HEK293 (cell line): ENCODE measurements around the gene CD276.
A peak's percentile ranks its signal among the peaks of the same experiment; 100 is the strongest.

Experiments
- CTCF ChIA-PET: fragments of 350-600 bp; formaldehyde crosslinking; extraction: SDS; loops from one replicate; lab custom pipeline; 2021; ENCODE audit warnings: antibody characterized with exemption; lab: Yijun Ruan, JAX
- POLR2A ChIA-PET: fragments of 300-600 bp; formaldehyde crosslinking; extraction: SDS; loops from one replicate; lab custom pipeline; 2020; ENCODE audit warnings: antibody characterized with exemption, inconsistent platforms; lab: Yijun Ruan, JAX
- H3K27ac ChIP-seq: fragments of 200-500 bp; sonication (Bioruptor generic); 2 replicates; pipeline ENCODE4 v1.5.1; 2014; ENCODE audit warnings: low read depth, low read length, control low read depth, inconsistent platforms; ENCODE audit errors: extremely low read depth
- H3K36me3 ChIP-seq, 2 experiments: fragments of 200-500 bp in 1 of 2; sonication (Bioruptor generic) in 1 of 2; 1 replicate in 1 of 2; 2 replicates in 1 of 2; pipeline ENCODE4 v1.5.1; 2014 to 2017; ENCODE audit warnings: inconsistent platforms in 2 of 2, low read length in 2 of 2; ENCODE audit not compliant: control insufficient read depth in 2 of 2, insufficient read depth in 1 of 2
- H3K4me1 ChIP-seq: fragments of 200-500 bp; sonication (Bioruptor generic); 2 replicates; pipeline ENCODE4 v1.5.1; 2014; ENCODE audit warnings: mild to moderate bottlenecking, low read length, inconsistent platforms; ENCODE audit not compliant: control insufficient read depth, insufficient read depth
- H3K4me3 ChIP-seq: 2 replicates; pipeline ENCODE4 v1.5.1; 2011; ENCODE audit warnings: low read depth, mild to moderate bottlenecking, control low read depth, low read length, moderate library complexity
- H3K9me3 ChIP-seq: fragments of 200-500 bp; sonication (Bioruptor generic); 2 replicates; pipeline ENCODE4 v1.5.1; 2014; ENCODE audit warnings: low read depth, low read length, inconsistent platforms; ENCODE audit not compliant: control insufficient read depth, insufficient read depth
- EGR2 ChIP-seq: fragments of 450-650 bp; formaldehyde crosslinking; IDR thresholded peaks from 2 replicates; pipeline ENCODE4 v1.5.1; 2016; ENCODE audit warnings: low read depth, missing biosample characterization, missing genetic modification characterization
- KLF16 ChIP-seq: fragments of 450-650 bp; formaldehyde crosslinking; IDR thresholded peaks from 2 replicates; pipeline ENCODE4 v1.5.1; 2017; ENCODE audit warnings: missing biosample characterization, missing genetic modification characterization
- PRDM1 ChIP-seq: fragments of 450-650 bp; formaldehyde crosslinking; IDR thresholded peaks from 2 replicates; pipeline ENCODE4; 2016; ENCODE audit warnings: missing biosample characterization, missing genetic modification characterization
- YY2 ChIP-seq: fragments of 450-650 bp; formaldehyde crosslinking; IDR thresholded peaks from 2 replicates; pipeline ENCODE4 v1.5.1; 2016; ENCODE audit warnings: missing biosample characterization, missing genetic modification characterization
- ZBTB17 ChIP-seq: fragments of 450-650 bp; formaldehyde crosslinking; IDR thresholded peaks from 2 replicates; pipeline ENCODE4 v1.5.1; 2016; ENCODE audit warnings: missing biosample characterization, missing genetic modification characterization
- ZFHX2 ChIP-seq: fragments of 450-650 bp; formaldehyde crosslinking; conservative IDR thresholded peaks from 2 replicates; pipeline ENCODE4 v1.5.1; 2016; ENCODE audit warnings: missing biosample characterization, missing genetic modification characterization
- ZNF114 ChIP-seq: fragments of 450-650 bp; formaldehyde crosslinking; IDR thresholded peaks from 2 replicates; pipeline ENCODE4 v1.5.0; 2017; ENCODE audit warnings: missing biosample characterization, missing genetic modification characterization
- ZNF23 ChIP-seq: fragments of 450-650 bp; formaldehyde crosslinking; IDR thresholded peaks from 2 replicates; pipeline ENCODE4 v1.5.1; 2016; ENCODE audit warnings: missing biosample characterization, missing genetic modification characterization, borderline replicate concordance
- ZNF302 ChIP-seq: fragments of 450-650 bp; formaldehyde crosslinking; IDR thresholded peaks from 2 replicates; pipeline ENCODE4 v1.5.1; 2016; ENCODE audit warnings: missing biosample characterization, missing genetic modification characterization, low read depth
- ZNF311 ChIP-seq: fragments of 450-650 bp; formaldehyde crosslinking; IDR thresholded peaks from 2 replicates; pipeline ENCODE4 v1.5.1; 2017; ENCODE audit warnings: missing biosample characterization, missing genetic modification characterization, borderline replicate concordance
- ZNF404 ChIP-seq: fragments of 450-650 bp; formaldehyde crosslinking; IDR thresholded peaks from 2 replicates; pipeline ENCODE4 v1.5.1; 2017; ENCODE audit warnings: missing biosample characterization, missing genetic modification characterization
- ZNF473 ChIP-seq: fragments of 450-650 bp; formaldehyde crosslinking; IDR thresholded peaks from 2 replicates; pipeline ENCODE4 v1.5.1; 2017; ENCODE audit warnings: missing biosample characterization, missing genetic modification characterization
- ZNF585B ChIP-seq: fragments of 450-650 bp; formaldehyde crosslinking; IDR thresholded peaks from 2 replicates; pipeline ENCODE4 v1.5.1; 2016; ENCODE audit warnings: missing biosample characterization, missing genetic modification characterization
- ZNF600 ChIP-seq: fragments of 450-650 bp; formaldehyde crosslinking; IDR thresholded peaks from 2 replicates; pipeline ENCODE4 v1.5.1; 2016; ENCODE audit warnings: missing biosample characterization, missing genetic modification characterization
- ZNF747 ChIP-seq: fragments of 450-650 bp; formaldehyde crosslinking; IDR thresholded peaks from 2 replicates; pipeline ENCODE4 v1.5.1; 2016; ENCODE audit warnings: missing biosample characterization, missing genetic modification characterization
- ZNF830 ChIP-seq: fragments of 450-650 bp; IDR thresholded peaks from 2 replicates; pipeline ENCODE4 v1.5.0; 2018; ENCODE audit warnings: missing biosample characterization, missing genetic modification characterization, low read depth, mild to moderate bottlenecking, moderate library complexity
- TF ChIP-seq, protein P1 (sequence below): fragments of 450-650 bp; formaldehyde crosslinking; conservative IDR thresholded peaks from 2 replicates; pipeline ENCODE4 v1.5.1; 2016; ENCODE audit warnings: low read depth, missing biosample characterization, missing genetic modification characterization
- TF ChIP-seq, protein P2 (sequence below): fragments of 450-650 bp; formaldehyde crosslinking; IDR thresholded peaks from 2 replicates; pipeline ENCODE4 v1.5.1; 2016; ENCODE audit warnings: missing biosample characterization, missing genetic modification characterization

Gene CD276

DNA sequence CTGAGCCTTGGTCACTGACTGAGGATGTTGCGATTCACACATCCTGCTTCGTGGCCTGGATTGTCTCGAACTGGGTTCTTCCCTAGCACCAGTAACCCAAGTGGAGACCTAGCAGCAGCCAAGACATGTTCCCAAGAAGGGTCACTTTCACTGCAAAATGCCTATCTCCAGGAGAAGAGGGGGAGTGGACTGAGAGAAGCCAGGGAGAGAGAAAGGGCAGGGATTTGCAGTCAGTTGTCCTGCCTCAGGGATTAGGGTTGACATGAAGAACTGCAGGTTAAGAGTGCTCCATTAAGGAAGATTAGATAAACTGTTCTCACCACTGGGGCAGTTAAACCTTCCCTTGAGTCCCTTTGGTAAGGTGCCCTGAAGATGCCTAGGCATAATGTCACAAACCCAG, 5.7 kb upstream of the CD276 start:
- POLR2A ChIA-PET, result no interaction called here
- Histone ChIP-seq H3K36me3 (no peaks in the 10 kb centered on the region), H3K9me3 (no peaks in the 10 kb centered on the region), H3K4me1 (no peaks in the 10 kb centered on the region), H3K27ac (no peak overlapping the region), H3K4me3 (no peak overlapping the region)
- CTCF ChIA-PET, result interaction anchor here (0.5 to 14.1 kb wide), 13 partner anchors 10 to 1178 kb away, joined by 4 to 261 read pairs (median 7); partner anchors contain the start of gene NPTN
- TF ChIP-seq PRDM1 (tag by site-specific recombination), result peak; percentile 56; the same call in 1 of the 2 replicates
- TF ChIP-seq ZBTB17 (tag by site-specific recombination), result no peak
- TF ChIP-seq KLF16 (tag by site-specific recombination), result no peak
- TF ChIP-seq YY2, result no peak
- TF ChIP-seq ZNF747 (tag by site-specific recombination), result no peak

DNA sequence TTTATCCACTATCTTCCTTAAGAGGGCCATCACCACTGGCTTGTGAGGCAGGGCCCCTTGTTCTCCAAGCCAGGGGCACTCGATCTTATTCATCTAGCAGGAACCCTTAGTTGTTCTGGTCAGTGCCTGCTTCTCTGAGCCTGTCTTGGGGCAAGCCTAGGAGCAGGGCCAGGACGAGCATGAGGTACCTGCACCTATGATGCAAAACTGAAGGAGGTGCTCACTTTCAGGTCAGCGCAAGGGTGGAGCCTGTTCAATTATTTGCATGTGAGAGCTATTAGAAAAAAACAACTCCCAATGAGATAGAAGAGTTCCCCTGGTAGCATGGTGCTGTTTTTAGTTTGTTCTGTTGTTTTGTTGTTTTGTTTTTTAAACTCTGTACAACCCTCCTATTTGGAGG, 5.0 kb upstream of the CD276 start:
- TF ChIP-seq, protein P1, sequence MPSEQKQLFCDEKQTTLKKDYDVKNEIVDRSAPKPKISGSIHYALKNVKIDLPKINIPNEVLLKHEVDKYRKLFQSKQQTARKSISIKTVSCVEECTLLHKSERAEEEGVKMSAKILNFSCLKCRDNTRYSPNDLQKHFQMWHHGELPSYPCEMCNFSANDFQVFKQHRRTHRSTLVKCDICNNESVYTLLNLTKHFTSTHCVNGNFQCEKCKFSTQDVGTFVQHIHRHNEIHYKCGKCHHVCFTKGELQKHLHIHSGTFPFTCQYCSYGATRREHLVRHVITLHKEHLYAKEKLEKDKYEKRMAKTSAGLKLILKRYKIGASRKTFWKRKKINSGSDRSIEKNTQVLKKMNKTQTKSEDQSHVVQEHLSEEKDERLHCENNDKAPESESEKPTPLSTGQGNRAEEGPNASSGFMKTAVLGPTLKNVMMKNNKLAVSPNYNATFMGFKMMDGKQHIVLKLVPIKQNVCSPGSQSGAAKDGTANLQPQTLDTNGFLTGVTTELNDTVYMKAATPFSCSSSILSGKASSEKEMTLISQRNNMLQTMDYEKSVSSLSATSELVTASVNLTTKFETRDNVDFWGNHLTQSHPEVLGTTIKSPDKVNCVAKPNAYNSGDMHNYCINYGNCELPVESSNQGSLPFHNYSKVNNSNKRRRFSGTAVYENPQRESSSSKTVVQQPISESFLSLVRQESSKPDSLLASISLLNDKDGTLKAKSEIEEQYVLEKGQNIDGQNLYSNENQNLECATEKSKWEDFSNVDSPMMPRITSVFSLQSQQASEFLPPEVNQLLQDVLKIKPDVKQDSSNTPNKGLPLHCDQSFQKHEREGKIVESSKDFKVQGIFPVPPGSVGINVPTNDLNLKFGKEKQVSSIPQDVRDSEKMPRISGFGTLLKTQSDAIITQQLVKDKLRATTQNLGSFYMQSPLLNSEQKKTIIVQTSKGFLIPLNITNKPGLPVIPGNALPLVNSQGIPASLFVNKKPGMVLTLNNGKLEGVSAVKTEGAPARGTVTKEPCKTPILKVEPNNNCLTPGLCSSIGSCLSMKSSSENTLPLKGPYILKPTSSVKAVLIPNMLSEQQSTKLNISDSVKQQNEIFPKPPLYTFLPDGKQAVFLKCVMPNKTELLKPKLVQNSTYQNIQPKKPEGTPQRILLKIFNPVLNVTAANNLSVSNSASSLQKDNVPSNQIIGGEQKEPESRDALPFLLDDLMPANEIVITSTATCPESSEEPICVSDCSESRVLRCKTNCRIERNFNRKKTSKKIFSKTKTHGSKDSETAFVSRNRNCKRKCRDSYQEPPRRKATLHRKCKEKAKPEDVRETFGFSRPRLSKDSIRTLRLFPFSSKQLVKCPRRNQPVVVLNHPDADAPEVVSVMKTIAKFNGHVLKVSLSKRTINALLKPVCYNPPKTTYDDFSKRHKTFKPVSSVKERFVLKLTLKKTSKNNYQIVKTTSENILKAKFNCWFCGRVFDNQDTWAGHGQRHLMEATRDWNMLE, result no peak
- TF ChIP-seq ZNF114 (no peak), ZNF585B (tag by site-specific recombination) (no peak), ZNF311 (tag by site-specific recombination) (no peak)
- peaks cover 3% of the 10 kb centered on the region for H3K4me1 ChIP-seq
- ChIA-PET CTCF (interaction anchor here (0.6 to 14.1 kb wide), 9 partner anchors 9 to 427 kb away, joined by 3 to 261 read pairs (median 5); no protein-coding TSS in a partner anchor), POLR2A (no interaction called here)
- no peak overlapping the region for H3K27ac ChIP-seq
- no peaks in the 10 kb centered on the region for H3K9me3 ChIP-seq
- no peak overlapping the region for H3K4me3 ChIP-seq
- H3K36me3 ChIP-seq, result no peaks in the 10 kb centered on the region

DNA sequence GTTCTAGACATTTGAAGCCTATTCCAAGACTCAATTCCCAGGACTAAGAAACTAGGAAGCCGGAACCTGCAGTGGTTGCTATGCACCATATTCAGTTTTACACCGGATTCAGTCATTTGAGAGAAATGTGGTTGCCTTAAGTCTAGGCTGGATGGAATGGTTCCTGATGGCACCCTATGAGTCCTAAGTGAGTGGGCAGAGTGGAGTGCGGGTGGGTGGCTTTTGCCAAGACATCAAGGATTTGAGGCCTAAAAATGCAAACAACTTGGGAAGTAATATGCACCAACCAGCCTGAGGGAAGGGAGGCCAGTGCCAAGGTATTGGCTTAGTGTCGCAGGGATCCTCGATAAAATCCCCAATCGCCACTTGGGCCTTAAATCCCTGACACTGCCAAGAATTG, 4.2 kb upstream of the CD276 start:
- Histone ChIP-seq H3K4me1 (peaks cover 3% of the 10 kb centered on the region), H3K36me3 (no peaks in the 10 kb centered on the region), H3K4me3 (no peak overlapping the region), H3K9me3 (no peaks in the 10 kb centered on the region), H3K27ac (no peak overlapping the region)
- CTCF ChIA-PET, result interaction anchor here (1.0 to 14.1 kb wide), 6 partner anchors 14 to 120 kb away, joined by 3 to 261 read pairs (median 4); no protein-coding TSS in a partner anchor
- POLR2A ChIA-PET, result no interaction called here
- TF ChIP-seq ZFHX2 (tag by site-specific recombination) (peak; percentile 61), ZNF600 (peak; percentile 77; the same call in 1 of the 2 replicates), EGR2 (peak; percentile 43; the same call in 1 of the 2 replicates), ZNF302 (tag by site-specific recombination) (no peak), ZNF830 (tag by site-specific recombination) (no peak), ZNF23 (no peak), ZNF404 (tag by site-specific recombination) (no peak), ZNF473 (tag by site-specific recombination) (no peak)
- TF ChIP-seq, protein P2, sequence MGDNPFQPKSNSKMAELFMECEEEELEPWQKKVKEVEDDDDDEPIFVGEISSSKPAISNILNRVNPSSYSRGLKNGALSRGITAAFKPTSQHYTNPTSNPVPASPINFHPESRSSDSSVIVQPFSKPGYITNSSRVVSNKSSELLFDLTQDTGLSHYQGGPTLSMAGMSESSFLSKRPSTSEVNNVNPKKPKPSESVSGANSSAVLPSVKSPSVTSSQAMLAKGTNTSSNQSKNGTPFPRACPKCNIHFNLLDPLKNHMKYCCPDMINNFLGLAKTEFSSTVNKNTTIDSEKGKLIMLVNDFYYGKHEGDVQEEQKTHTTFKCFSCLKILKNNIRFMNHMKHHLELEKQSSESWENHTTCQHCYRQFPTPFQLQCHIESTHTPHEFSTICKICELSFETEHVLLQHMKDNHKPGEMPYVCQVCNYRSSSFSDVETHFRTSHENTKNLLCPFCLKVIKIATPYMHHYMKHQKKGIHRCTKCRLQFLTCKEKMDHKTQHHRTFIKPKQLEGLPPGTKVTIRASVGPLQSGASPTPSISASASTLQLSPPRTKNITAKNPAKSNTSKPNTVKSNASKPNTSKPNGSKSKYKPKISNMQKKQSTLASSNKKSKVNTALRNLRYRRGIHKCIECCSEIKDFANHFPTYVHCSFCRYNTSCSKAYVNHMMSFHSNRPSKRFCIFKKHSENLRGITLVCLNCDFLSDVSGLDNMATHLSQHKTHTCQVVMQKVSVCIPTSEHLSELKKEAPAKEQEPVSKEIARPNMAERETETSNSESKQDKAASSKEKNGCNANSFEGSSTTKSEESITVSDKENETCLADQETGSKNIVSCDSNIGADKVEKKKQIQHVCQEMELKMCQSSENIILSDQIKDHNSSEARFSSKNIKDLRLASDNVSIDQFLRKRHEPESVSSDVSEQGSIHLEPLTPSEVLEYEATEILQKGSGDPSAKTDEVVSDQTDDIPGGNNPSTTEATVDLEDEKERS (tag by site-specific recombination), result no peak
